GDM1 (cell line): ENCODE results near the gene TNFRSF1B.
"Not testable (repeated sequence)": the region's sequence is repeated elsewhere in the genome, so short reads cannot be mapped to it uniquely, and the experiment has no call there.

Experiments used
- DNase-seq: peaks from one replicate; lab custom pipeline; 2025; lab: John Stamatoyannopoulos, UW

Gene TNFRSF1B

DNA sequence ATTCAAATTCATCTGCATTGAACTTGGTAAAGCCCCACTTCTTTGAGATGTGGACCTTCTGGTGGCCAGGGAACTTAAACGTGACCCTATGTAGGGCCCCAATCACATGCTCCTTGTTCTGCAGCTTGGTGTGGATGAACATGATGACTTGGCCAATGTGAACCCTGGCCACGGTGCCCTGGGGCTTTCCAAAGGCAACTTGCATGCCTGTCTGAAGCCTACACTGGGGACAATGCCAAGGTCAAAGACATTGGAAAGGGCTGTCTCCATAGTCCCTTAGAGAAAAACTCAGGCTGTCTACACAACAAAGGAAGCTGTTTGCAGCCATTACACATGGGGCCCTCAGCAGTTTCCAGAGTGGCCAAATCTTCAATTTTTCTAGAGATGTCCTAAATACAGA, 54.1 kb downstream of the TNFRSF1B start:
- DNase-seq, result no peak

DNA sequence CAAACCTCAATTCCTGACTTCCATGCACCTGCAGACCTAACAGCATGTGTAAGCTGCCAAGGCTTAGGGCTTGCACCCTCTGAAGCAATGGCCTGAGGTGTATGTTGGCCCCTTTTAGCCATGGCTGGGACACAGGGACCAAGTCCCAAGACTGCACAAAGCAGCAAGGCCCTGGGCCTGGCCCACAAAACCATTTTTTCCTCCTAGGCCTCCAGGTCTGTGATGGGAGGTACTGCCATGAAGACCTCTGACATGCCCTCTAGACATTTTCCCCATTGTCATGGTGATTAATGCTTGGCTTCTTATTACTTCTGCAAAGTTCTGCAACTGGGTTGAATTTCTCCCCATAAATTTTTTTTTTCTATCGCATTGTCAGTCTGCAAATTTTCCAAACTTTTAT, 55.9 kb downstream of the TNFRSF1B start:
- DNase-seq, result not testable (repeated sequence)

GRCh38 chr1:12224092-12224491, 57.3 kb downstream of the TNFRSF1B start:
- DNase-seq, result not testable (repeated sequence)

- DNase-seq, result no peak
These were observed 62.2 kb downstream of the TNFRSF1B start for GRCh38 chr1:12228979-12229378.

DNA sequence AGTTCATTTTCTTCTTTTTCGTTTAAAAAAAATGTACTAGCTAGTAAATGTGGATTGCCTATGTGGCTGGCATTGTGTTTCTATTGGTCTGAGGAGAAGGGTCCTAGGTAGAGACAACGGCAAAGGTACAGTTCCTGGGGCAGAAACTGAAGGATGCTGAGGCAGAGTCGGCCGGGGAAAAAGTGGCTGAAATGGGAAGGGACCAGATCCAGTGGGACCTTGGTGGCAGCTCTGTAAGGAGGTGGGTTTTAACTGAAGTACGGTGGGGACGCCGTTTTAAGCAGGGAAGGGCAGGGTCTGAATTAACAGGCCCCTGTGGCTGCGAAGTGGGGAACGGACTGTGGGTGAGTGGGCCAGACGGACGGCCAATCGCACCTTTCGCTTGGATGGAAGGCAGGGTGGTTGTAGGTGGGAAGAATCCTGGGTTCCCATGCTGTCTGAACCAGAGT, 62.6 kb downstream of the TNFRSF1B start:
- no peak for DNase-seq

DNA sequence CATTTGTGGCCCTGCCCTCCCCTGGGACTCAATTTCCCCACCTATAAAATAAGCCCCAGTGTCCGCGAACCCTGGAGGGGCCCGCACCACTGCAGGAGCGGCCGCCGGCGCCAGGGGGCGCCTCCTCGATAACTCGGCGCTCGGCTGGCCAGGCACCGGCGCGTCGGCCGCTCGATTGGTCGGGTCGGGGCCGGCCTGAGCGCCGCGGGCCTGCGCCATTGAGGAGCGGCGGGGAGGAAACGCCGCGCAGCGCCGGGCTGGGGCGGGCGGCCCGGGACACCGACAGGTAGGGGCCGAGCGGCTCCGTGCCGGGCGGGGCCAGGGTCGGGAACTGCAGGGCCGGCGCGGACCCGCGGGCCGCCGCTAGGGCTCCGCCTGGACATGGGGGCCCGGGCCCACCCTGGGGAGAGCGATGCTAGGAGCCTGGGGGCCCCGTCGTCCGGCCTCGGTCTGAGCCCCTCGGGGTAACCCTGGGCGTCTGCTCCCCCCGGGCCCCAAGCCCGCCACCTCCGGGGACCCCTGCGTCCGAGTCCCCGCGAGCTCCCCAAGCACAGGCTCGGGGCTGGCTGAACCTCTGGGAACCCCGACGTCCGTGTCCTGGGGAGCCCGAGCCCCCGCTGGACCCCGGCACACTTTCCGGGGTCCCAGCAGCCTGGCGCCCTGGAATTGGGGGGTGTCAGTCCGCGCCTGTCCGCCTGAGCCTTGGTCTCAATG, 63.2 kb downstream of the TNFRSF1B start, which contains the start of gene VPS13D:
TSS of gene VPS13D (plus strand) at position 196 of the 714 bp plus-strand sequence. CDS start 4,237 bp downstream, outside the sequence.
- DNase-seq, result peak; percentile 71

DNA sequence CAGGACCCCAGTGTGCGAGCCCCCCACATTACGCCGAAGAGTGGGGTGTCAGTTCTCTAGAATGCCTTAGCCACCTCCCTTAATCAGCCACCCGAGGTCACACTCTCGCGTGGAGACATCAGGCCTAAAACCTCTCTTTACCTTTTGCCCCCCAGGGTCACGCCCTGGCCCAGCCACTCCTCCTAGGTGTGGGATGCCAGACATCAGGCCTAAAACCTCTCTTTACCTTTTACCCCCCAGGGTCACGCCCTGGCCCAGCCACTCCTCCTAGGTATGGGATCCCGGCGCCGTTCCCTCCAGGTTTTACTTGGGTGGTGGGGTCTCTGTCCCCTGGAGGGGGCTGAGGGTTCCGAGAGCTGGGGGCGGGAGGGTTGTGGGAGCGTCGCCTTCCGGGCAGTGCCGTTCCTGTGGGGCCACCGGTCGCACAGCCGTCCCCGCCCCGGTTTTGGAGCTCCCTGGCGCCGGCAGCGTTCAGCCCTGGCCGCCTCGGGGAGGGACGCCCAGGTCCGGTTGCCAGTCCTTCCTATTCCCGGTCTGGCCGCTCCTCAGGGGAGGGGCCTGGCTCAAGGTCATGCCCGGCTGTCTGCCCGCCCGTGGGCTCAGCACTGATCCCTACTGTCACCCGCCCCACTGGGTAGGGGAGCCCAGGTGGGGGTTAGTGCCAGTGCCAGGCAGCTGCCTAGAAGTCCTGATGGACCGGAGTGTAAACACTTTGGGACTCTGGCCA, 63.9 kb downstream of the TNFRSF1B start:
- no peak for DNase-seq

GRCh38 chr1:12231276-12231595, 64.4 kb downstream of the TNFRSF1B start:
- DNase-seq, result no peak

DNA sequence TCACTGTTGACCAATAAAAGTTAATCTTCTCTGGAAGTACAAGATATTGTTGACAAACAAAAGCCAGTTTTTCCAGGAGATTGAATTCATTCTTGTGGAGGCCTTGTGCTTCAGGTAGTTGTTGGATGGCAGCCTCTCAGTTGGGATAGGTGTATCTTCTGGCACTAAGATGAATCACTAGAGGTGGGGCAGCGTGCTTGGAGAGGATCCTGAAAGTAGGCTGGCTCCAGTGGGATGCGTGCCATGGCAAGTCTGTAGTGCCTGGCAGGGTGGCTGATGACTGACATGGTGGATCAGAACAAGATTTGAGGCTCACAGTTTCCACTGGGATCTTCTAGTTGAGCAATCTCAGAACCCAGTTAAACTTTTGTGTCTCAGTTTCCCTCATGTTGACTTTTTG, 65.4 kb downstream of the TNFRSF1B start:
- no peak for DNase-seq

DNA sequence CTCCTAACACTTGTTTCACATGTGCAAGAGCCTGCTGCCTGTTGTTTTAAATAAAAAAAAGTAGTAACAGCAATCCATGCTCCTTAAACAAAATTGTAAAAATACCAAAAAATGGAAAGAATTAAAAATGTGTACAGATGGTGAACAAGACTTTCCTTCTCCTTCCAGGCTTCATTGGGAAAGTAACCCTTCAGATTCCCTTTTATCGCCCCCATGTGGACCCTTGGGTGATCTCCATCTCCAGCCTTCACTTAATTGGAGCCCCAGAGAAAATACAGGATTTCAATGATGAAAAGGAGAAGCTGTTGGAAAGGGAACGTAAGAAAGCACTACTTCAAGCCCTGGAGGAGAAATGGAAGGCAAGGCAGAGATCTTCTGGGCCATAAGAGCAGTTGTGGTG, 77.3 kb downstream of the TNFRSF1B start:
- DNase-seq, result no peak

DNA sequence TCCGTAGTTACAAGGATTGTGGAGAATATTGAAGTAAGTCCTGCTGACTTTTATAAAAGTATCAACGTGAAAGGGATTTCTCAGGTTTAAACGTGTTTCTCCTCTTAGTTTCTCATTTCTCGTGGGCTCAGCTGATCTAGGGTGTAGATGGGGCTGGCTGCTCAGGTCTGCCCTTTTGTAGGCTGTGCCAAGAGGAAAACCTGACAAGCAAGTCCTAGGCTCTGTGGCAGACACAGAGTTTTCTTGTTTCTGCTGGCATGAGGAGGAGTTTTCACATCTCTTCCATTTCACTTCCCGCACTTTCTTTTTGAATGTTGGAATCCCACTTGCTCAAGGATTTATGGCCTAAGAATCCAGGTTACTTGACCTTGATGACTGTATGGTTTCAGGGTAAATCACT, 77.8 kb downstream of the TNFRSF1B start:
- no peak for DNase-seq

DNA sequence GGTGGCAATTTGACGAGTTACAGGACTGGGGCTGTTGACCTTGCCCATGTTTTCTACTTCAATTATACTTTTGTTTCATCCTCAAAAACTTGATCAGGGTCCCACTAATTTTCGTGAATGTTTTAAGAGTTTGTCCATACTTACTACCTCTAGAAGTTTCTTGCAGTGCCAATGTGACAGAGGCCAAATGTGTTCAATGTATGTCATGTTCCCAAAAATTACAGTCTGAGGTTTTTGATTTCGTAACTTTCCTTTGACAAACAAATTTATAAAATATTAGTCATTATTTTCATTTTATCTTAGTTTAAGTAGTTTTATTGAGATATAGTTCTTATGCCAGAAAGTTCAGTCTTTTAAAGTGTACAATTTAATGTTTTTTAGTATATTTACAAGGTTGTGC, 78.3 kb downstream of the TNFRSF1B start:
- DNase-seq, result no peak

GRCh38 chr1:12245733-12246132, 78.9 kb downstream of the TNFRSF1B start:
- no peak for DNase-seq

DNA sequence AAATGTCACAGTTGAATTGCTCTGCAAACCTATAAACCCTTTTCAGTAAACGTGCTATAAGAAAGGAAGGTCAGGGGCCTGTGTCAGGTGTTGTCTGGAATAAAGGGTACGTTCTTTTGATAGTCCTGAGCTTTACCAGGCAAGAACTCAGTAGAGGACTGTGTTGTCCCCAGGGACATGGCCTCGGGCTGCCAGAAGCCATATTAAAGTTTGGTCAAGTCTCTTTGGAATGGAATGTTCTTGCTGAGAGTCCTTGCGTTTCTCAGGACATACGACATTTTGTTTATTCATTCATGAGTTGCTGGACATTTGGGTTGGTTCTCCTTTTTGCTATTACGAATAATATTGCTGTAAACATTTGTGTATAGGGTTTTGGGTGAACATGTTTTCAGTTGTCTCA, 79.8 kb downstream of the TNFRSF1B start:
- no peak for DNase-seq

DNA sequence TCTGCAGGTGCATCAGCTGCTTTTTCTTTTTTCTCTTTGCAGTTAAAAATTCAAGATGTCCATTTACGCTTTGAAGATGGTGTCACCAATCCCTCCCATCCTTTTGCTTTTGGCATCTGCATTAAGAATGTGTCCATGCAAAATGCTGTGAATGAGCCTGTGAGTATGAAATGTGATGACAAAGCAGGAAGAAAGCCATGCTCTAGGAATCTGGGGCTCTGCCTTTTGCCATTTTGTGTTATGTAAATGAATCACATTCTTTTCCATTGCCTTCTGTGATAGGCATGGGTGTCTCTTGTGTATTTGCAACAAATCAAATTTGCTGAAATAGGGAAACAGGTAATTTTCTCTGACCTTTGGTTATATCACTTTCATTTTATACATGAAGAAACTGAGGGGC, 82.4 kb downstream of the TNFRSF1B start:
- no peak for DNase-seq

GRCh38 chr1:12249748-12250147, 83.0 kb downstream of the TNFRSF1B start:
- DNase-seq, result no peak

GRCh38 chr1:12251442-12251841, 84.7 kb downstream of the TNFRSF1B start:
- no peak for DNase-seq

- no peak for DNase-seq
These were observed 89.1 kb downstream of the TNFRSF1B start for GRCh38 chr1:12255913-12256312.

DNA sequence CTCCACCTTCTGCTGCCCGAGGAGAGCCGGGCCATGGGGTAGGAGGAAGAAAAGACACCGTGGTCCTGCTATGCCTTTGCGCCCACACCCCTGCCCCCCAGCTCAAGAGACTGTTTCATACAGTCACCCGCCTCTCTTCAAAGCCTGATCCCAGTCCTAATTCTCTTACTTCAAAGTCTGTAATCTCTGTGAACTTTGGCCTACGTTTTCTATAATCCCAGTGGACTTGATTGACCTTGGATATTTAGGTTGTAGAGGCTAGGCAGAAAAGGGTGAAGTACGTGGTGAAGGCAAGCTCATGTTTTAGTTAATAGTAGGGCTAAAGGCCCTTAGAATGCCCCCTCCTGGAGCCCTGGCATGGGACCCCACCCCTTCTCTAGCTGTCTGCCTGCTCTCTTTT, 91.5 kb downstream of the TNFRSF1B start:
- no peak for DNase-seq
